H4 (cell line): ENCODE measurements around the gene IER5. TPM values are rescaled to one million over a fixed set of nuclear protein-coding genes. Genes with fewer than 3 reads are reported as not detected.

Experiments used
- DNase-seq: peaks from one replicate; pipeline ENCODE4 v3.0.0-alpha.2; 2015; ENCODE audit warnings: low spot score
- total RNA-seq: library from RNA; depleted of rRNA; stranded (reverse); fragments of >200 nt; shearing (Covaris generic); gene quantifications from 2 replicates; pipeline ENCODE4 v1.2.3, GENCODE V29; 2014

Gene IER5
- total RNA-seq, 1 experiment from 2014 or later, result 4.7 TPM

GRCh38 chr1:181099152-181100014 lies 10.9 kb downstream of the IER5 start:
- no peak for DNase-seq

- no peak for DNase-seq
These were observed 11.8 kb downstream of the IER5 start for GRCh38 chr1:181100015-181100905.

- DNase-seq, result no peak
These were observed 12.4 kb downstream of the IER5 start for GRCh38 chr1:181100934-181101333.

GRCh38 chr1:181101581-181102226 lies 13.2 kb downstream of the IER5 start:
- DNase-seq, result peak; percentile 54

DNA sequence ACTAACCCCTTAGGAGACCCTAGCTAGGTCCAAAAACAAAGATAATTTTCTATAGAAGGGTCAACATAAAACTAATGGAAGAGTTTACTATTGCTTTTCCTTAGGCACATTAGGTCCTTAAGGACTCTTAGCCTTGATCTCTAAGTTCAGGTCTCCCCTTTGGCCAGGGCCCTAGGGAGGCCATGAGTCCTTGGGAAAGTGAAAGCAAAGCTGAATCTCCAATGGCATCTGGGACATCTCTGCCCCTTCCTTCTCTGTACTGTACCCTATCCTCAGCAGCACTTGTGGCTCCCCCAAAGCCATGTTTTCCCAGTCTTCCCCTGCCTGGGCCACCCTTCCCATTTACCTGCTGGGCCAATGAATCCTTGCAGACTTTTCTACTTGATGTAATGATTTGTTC lies 14.3 kb downstream of the IER5 start:
- no peak for DNase-seq

GRCh38 chr1:181103399-181103798 lies 14.9 kb downstream of the IER5 start:
- no peak for DNase-seq

GRCh38 chr1:181104042-181104789 lies 15.7 kb downstream of the IER5 start:
- DNase-seq, result no peak

DNA sequence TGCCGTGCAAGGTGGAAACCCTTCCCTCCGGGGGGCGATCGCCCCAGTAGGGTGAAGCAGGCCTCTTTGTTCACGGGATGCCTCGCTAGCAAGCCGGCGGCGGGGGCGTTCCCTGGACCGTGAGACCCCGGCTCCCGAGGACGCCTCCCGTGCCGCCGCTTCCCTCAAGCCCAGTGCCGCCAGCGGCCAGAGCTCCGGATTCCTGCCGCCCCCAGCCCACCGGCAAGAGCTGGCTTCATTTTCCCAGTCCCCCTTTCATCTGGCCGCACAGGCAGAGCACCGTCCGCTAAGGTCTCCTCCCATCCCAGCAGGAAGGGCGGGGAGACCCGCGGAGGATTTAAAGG lies 16.3 kb downstream of the IER5 start:
- no peak for DNase-seq

- peak; percentile 81 for DNase-seq
These were observed 16.9 kb downstream of the IER5 start for GRCh38 chr1:181105134-181106021.

- DNase-seq, result no peak
These were observed 17.5 kb downstream of the IER5 start for GRCh38 chr1:181106022-181106312.

GRCh38 chr1:181106479-181106878 lies 18.0 kb downstream of the IER5 start:
- no peak for DNase-seq

- no peak for DNase-seq
These were observed 19.2 kb downstream of the IER5 start for GRCh38 chr1:181107711-181108110.

DNA sequence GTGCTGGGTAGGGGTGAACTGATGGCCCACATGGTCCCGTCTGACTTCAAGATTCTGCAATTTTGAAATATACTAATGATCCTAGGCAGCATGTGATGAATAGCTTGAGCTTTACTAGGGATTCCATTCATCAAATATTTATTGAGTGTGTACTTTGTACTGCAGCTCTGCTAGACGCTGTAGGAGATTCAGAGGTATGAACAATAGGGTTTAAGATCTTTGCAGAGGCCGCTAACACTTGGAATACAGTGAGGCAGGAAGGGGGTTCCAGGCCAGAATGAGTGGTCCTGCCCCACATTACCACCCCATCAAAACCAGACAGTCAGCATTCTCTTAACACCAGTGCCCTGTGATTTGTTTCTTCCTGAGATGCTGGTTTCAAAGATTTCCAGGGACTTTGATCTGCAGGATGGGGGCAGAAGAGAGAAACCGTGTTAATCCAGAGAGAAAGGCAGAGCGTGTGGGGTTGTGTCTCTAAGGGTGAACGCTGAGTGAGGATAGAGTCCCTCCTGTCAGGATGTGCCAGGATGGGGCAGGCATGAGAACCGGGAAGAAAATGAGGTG lies 19.9 kb downstream of the IER5 start:
- DNase-seq, result no peak

GRCh38 chr1:181110013-181110412 lies 21.5 kb downstream of the IER5 start:
- DNase-seq, result no peak

DNA sequence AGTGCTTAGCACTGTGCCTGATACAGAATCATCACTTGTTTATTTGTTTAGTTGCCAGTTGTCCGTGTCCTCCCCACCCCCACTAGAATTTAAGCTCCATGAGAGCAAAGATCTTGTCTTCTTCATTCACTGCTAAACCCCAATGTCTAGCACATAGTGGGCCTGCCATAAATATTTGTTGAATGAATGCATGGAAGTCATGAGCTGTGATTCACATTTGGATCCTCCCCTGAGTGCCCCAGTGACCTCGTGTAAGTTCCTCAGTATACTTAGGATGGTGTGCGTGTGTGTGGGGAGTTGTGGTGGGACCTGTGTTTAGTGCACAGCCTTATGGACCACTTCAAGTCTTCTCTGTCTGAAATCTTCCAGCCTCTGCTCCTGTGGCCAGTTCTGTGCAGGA lies 23.1 kb downstream of the IER5 start:
- DNase-seq, result no peak

- DNase-seq, result peak; percentile 98
These were observed 23.8 kb downstream of the IER5 start for GRCh38 chr1:181112071-181112929.

- DNase-seq, result peak; percentile 49
These were observed 24.6 kb downstream of the IER5 start for GRCh38 chr1:181113059-181113641.

DNA sequence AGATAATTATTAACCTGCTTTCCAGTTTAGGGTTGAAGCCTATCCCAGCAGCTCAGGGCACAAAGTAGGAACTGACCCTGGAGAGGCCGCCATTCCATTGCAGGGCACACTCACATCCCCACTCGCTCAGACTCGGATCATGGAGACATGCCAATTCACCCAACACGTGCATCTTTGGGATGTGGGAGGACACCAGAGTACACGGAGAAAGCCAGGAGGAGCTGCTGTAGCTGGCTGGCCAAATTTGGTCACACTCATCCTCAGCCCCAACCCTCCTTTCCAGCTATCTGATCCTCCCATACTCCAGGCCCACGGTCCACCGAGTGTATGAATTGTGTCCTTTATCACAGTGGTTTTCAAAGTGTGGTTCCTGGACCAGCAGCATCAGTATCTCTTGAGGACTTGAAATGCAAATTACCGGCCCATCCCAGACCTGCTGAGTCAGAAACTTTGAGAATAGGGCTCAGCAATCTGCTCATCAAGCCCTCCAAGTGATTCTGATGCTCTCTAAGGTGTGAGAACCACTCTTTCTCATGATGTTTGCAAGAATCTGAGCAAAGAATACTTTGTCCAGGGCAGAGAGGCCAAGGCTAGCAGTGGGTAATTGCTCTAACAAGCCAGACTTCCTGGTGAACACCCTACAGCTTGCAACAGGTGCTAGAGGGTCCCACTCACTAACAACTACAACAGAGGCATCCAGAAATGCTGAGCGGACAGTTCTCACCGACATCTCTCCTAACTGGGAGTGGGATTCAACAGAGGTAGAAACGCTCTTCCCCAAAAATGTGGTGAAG lies 26.3 kb downstream of the IER5 start:
- DNase-seq, result no peak
